Psoas muscle (tissue), 8 donors: ENCODE data around the gene GSTM1. TPM values are rescaled to one million over a fixed set of nuclear protein-coding genes. Genes with fewer than 3 reads are reported as not detected.
"Not testable (repeated sequence)": the region's sequence is repeated elsewhere in the genome, so short reads cannot be mapped to it uniquely, and the experiment has no call there.

ENCODE experiments used
- ATAC-seq, 4 donors: fragments of 200-7000 bp; cut with Tn5 transposase; one replicate each; pipeline ENCODE4 v1.9.1; 2020; ENCODE audit warnings: moderate library complexity in 3 of 4, mild to moderate bottlenecking in 2 of 4
- DNase-seq, 2 donors: peaks; one replicate each; pipeline ENCODE4 v3.0.0-alpha.2; 2020
- H3K27ac ChIP-seq: fragments of 200-600 bp; one replicate; pipeline ENCODE4 v1.8.0; 2022
- H3K27me3 ChIP-seq, 3 donors: fragments of 200-600 bp in 1 of 3; one replicate each; pipeline versions ENCODE4 v1.6.1 to v1.8.0; 2013 to 2022; ENCODE audit warnings: low read length in 2 of 3, mild to moderate bottlenecking in 2 of 3, moderate library complexity in 1 of 3; ENCODE audit not compliant: insufficient read depth in 3 of 3
- H3K36me3 ChIP-seq, 2 donors: fragments of 200-600 bp in 1 of 2; one replicate each; pipeline versions ENCODE4 v1.6.1 to v1.8.0; 2013 to 2022; ENCODE audit warnings: low read depth in 1 of 2, mild to moderate bottlenecking in 1 of 2, moderate library complexity in 1 of 2; ENCODE audit not compliant: insufficient read depth in 1 of 2
- H3K4me1 ChIP-seq: fragments of 200-600 bp; one replicate; pipeline ENCODE4 v1.8.0; 2022
- H3K4me3 ChIP-seq: fragments of 200-600 bp; one replicate; pipeline ENCODE4 v1.8.0; 2022; ENCODE audit warnings: mild to moderate bottlenecking
- H3K9me3 ChIP-seq: fragments of 200-600 bp; one replicate; pipeline ENCODE4 v1.8.0; 2022
- WGBS, 3 donors: extraction: QIAGEN DNeasy Blood & Tissue Kit; methylation state at CpG; one replicate each; pipeline versions ENCODE4 v1.1.6 to v1.1.7; 2013; 5-methylcytosine and 5-hydroxymethylcytosine counted together
- intact Hi-C, 2 donors: fragments of 100-400 bp; cut with DNase I; formaldehyde crosslinking; loops; one replicate each; pipeline versions ENCODE4 v1.11.0 to v1.14.2; 2022
- polyA plus RNA-seq, 3 donors: library from polyadenylated mRNA; stranded (reverse); fragments of 200-250 nt; gene quantifications; one replicate each; pipeline ENCODE4 v1.2.3, GENCODE V29; 2013
- total RNA-seq, 4 donors: library from RNA; stranded (reverse); fragmentation: NEBNext Ultra II Directional in 2 of 4; extraction: Animal tissue kit (Norgen Biotek cat#: 25700) in 2 of 4; gene quantifications; one replicate each; pipeline versions ENCODE4 v1.2.1 to v1.2.4, GENCODE V29; 2021 to 2023
- TF ChIP-seq, protein P1 (sequence below): fragments of 200-600 bp; IDR thresholded peaks from one replicate; pipeline ENCODE4 v1.8.0; 2022; ENCODE audit warnings: antibody characterized with exemption
- donor health status: healthy with polysubstance abuse.
- donor health status: DM: no; HTN: no; CAD: no; lungs with moderate emphysema.
- donor health status: Bipolar disorder and iron deficiency.
- donor health status: healthy.
- donor health status: DM: yes; HTN: yes; CAD: no.
- donor health status: DM: no; HTN: no; CAD: no.
- donor health status: DM: no; HTN: no; CAD: no.
- donor health status: DM: yes; HTN: yes; CAD: no.

GSTM1 gene
- total and polyA plus RNA-seq, 7 donors, result 0.21 to 89.4 (median 27.6) TPM; not detected in 1

DNA sequence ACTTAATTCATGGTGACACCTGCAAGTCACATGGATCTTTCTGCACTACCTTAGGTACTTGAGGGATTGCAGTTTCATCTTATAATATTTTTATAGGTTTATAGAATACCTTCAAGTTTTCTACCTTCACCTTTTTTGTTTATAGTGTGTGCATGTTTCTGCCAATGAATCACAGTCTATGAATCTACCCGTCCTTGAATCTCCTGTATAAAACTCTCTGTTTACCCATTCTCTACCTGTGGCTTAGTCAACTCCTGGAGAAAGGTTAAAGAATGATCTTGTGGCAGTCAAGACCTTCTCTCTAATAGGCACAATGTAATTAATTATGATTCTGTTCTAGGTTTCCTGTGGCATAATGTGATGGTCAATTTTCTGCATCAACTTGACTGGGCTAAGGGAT is 22.9 kb upstream of the GSTM1 start:
- Histone ChIP-seq H3K4me3 (no peak overlapping the region), H3K27me3 (no peaks in the 10 kb centered on the region), H3K36me3 (peaks cover 0 to 40% of the 10 kb centered on the region in 2 donors), H3K9me3 (no peaks in the 10 kb centered on the region), H3K27ac (peak overlapping the region; percentile 69), H3K4me1 (peaks cover 18% of the 10 kb centered on the region)
- TF ChIP-seq, protein P1, sequence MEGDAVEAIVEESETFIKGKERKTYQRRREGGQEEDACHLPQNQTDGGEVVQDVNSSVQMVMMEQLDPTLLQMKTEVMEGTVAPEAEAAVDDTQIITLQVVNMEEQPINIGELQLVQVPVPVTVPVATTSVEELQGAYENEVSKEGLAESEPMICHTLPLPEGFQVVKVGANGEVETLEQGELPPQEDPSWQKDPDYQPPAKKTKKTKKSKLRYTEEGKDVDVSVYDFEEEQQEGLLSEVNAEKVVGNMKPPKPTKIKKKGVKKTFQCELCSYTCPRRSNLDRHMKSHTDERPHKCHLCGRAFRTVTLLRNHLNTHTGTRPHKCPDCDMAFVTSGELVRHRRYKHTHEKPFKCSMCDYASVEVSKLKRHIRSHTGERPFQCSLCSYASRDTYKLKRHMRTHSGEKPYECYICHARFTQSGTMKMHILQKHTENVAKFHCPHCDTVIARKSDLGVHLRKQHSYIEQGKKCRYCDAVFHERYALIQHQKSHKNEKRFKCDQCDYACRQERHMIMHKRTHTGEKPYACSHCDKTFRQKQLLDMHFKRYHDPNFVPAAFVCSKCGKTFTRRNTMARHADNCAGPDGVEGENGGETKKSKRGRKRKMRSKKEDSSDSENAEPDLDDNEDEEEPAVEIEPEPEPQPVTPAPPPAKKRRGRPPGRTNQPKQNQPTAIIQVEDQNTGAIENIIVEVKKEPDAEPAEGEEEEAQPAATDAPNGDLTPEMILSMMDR, result no peak
- intact Hi-C loops, result no loop called here
- no peak for DNase-seq
- 90 to 94% (median 92%) methylated on average over 1 of the region's 1 CpG for WGBS, 3 donors
- ATAC-seq, result no peak

DNA sequence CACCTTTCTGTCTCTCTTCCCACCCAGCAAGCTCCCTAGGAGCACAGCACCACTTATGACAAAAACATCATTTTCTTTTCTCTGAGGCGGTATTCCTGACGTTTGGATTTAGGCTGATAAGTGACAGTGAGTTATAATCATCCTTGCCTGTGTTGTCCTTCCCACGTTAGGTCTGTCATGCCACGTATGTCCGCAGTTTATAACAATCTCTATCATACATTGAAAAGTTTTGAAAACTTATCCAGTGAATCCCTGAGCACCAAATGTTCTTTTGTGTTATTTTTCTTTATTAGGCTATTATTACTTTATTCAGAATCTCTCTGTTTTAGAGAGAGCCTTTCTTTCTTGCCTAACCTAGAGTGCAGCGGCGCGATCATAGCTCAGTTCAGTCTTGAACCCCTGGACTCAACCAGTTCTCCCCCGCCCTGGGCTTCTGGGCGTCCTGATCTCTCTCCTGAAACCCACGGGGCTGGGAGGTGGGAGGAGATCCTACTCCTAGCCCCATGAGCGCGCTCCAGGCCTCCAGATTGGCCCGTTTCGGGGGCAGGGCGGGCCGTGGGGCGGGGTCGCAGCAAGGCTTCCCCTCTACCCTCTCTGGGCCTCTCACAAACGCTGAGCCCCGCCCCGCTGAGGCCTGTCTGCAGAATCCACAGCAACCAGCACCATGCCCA is 20.0 kb upstream of the GSTM1 start, which contains the start of gene GSTM2:
Gene GSTM2 (plus strand): TSS at position 606 of the 671 bp plus-strand sequence. CDS start 59 bp downstream, at position 665.
- intact Hi-C loops, result no loop called here
- Histone ChIP-seq H3K27me3 (no peaks in the 10 kb centered on the region), H3K36me3 (peaks cover 0 to 29% of the 10 kb centered on the region in 2 donors), H3K27ac (peak within 1 kb of the TSS; percentile 79), H3K4me3 (peak within 1 kb of the TSS; percentile 72), H3K9me3 (no peaks in the 10 kb centered on the region), H3K4me1 (peaks cover 18% of the 10 kb centered on the region)
- TF ChIP-seq, protein P1, result no peak
- DNase-seq (peak; percentile 94 to 96), ATAC-seq (peak; percentile 98 to 99 (median 98))
- 10 to 13% (median 11%) methylated on average over 22 of the region's 22 CpGs for WGBS, 3 donors

GRCh38 chr1:109668123-109668775 is 19.4 kb upstream of the GSTM1 start:
- DNase-seq (peak in 1 of 2 donors; percentile 62), ATAC-seq (peak; percentile 37 to 73 (median 68))
- 3 to 6% (median 6%) methylated on average over 24 to 26 of the region's 26 CpGs for WGBS, 3 donors
- TF ChIP-seq, protein P1, result no peak
- intact Hi-C loops, result no loop called here
- H3K27ac ChIP-seq, result peak overlapping the region; percentile 79
- peaks cover 18% of the 10 kb centered on the region for H3K4me1 ChIP-seq
- no peaks in the 10 kb centered on the region for H3K9me3 ChIP-seq
- no peaks in the 10 kb centered on the region for H3K27me3 ChIP-seq
- peak overlapping the region; percentile 72 for H3K4me3 ChIP-seq
- H3K36me3 ChIP-seq, result peaks cover 0 to 33% of the 10 kb centered on the region in 2 donors

- peaks cover 0 to 39% of the 10 kb centered on the region in 2 donors for H3K36me3 ChIP-seq
- H3K4me3 ChIP-seq, result no peak overlapping the region
- intact Hi-C loops, result no loop called here
- H3K27ac ChIP-seq, result no peak overlapping the region
- H3K9me3 ChIP-seq, result no peaks in the 10 kb centered on the region
- no peaks in the 10 kb centered on the region for H3K27me3 ChIP-seq
- ATAC-seq (no peak), DNase-seq (no peak)
- H3K4me1 ChIP-seq, result peaks cover 9% of the 10 kb centered on the region
- WGBS, 3 donors, result 90 to 93% (median 91%) methylated on average over 22 of the region's 22 CpGs
- TF ChIP-seq, protein P1, result no peak
These were observed 18.2 kb upstream of the GSTM1 start for GRCh38 chr1:109669246-109669948.

- ATAC-seq, H3K4me3 ChIP-seq, intact Hi-C loops, H3K27me3 ChIP-seq, H3K9me3 ChIP-seq, H3K4me1 ChIP-seq, H3K27ac ChIP-seq, DNase-seq: not testable (repeated sequence)
- peaks cover 0 to 39% of the 10 kb centered on the region in 2 donors for H3K36me3 ChIP-seq
- WGBS, 3 donors, result 92 to 97% (median 96%) methylated on average over 4 to 5 of the region's 5 CpGs
These were observed 17.7 kb upstream of the GSTM1 start for GRCh38 chr1:109669949-109670302.
